22Rv1 (cell line): ENCODE measurements around the gene CTTNBP2.

ENCODE experiments used
- ZFX ChIP-seq: fragments of 450-650 bp; IDR thresholded peaks from 2 replicates; pipeline ENCODE4 v1.6.1; 2017; ENCODE audit warnings: antibody characterized with exemption, borderline replicate concordance
- TF ChIP-seq, protein P1 (sequence below): fragments of 450-650 bp; IDR thresholded peaks from 2 replicates; pipeline ENCODE4 v1.5.1; 2017; ENCODE audit warnings: mild to moderate bottlenecking

- TF ChIP-seq, protein P1, sequence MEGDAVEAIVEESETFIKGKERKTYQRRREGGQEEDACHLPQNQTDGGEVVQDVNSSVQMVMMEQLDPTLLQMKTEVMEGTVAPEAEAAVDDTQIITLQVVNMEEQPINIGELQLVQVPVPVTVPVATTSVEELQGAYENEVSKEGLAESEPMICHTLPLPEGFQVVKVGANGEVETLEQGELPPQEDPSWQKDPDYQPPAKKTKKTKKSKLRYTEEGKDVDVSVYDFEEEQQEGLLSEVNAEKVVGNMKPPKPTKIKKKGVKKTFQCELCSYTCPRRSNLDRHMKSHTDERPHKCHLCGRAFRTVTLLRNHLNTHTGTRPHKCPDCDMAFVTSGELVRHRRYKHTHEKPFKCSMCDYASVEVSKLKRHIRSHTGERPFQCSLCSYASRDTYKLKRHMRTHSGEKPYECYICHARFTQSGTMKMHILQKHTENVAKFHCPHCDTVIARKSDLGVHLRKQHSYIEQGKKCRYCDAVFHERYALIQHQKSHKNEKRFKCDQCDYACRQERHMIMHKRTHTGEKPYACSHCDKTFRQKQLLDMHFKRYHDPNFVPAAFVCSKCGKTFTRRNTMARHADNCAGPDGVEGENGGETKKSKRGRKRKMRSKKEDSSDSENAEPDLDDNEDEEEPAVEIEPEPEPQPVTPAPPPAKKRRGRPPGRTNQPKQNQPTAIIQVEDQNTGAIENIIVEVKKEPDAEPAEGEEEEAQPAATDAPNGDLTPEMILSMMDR = no peak
- TF ChIP-seq ZFX = no peak
These were observed 2.3 kb upstream of the CTTNBP2 start for GRCh38 chr7:117875566-117875965.
